SHP77 treated with DMSO at 0.1 percent for 48 hours (cell line): ENCODE measurements around the gene ATP6V0E1.
"Not testable (repeated sequence)": the region's sequence is repeated elsewhere in the genome, so short reads cannot be mapped to it uniquely, and the experiment has no call there.

ENCODE experiments used
- DNase-seq: peaks from one replicate; lab custom pipeline; 2025; lab: John Stamatoyannopoulos, UW

ATP6V0E1 gene

DNA sequence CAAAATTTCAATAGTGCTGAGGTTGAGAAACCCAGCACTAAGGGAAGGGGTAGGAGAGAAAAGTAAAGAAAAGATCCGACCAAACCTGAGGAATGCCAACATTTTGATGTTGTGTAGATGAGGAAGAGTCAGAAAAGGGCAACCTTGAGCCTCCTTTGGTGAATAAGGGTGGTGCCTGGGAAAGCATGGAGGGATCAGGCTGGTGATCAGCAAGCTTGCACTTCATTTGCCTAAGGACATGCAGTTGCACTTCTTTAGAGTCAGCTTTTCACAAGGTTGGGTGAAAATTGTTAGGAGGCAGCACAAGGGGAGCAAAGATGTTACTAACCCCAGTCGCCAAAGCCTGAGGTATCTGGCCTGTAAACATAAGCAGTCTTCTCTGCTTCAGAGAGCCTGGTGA is 20.4 kb downstream of the ATP6V0E1 start:
- no peak for DNase-seq

- DNase-seq = no peak
Measured at GRCh38 chr5:173004447-173004846, 20.9 kb downstream of the ATP6V0E1 start.

DNA sequence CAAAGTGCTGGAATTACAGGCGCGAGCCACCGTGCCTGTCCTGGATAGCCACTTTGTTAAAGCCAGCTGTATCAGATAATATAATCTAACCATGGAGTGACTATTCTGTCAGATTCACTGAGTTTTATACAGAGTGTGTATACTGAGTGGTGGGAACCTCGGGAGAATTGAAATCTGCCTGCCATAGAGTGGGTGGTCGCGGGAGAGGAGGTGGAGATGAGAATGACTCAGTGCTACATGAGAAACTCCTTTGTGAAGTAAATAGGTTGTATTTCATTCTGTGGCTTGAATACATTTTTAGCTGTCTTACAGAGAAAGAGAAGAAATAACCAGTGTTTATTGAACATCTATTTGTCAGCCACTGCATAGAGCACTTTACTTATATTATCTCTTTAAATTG is 26.4 kb downstream of the ATP6V0E1 start:
- no peak for DNase-seq

- DNase-seq = no peak
Measured at GRCh38 chr5:173010547-173011464, 27.2 kb downstream of the ATP6V0E1 start.

GRCh38 chr5:173011566-173011965 is 28.0 kb downstream of the ATP6V0E1 start:
- no peak for DNase-seq

DNA sequence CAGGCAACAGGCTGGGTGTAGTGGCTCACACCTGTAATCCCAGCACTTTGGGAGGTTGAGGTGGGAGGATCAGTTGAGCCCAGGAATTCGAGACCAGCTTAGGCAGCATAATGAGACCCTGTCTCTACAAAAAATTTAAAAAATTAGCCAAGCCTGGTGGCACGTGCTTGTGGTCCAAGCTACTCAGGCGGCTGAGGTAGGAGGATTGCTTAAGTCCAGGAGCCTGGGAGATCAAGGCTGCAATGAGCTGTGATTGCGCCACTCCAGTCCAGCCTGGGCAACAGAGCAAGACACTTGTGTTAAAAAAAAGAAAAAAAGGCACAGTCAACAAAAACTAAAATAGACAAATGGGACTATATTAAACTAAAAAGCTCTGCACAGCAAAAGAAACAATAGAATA is 29.3 kb downstream of the ATP6V0E1 start:
- no peak for DNase-seq

GRCh38 chr5:173014671-173015070 is 31.1 kb downstream of the ATP6V0E1 start:
- no peak for DNase-seq

GRCh38 chr5:173015192-173015591 is 31.6 kb downstream of the ATP6V0E1 start:
- no peak for DNase-seq

- DNase-seq = no peak
Measured at GRCh38 chr5:173015598-173016455, 32.3 kb downstream of the ATP6V0E1 start.

DNA sequence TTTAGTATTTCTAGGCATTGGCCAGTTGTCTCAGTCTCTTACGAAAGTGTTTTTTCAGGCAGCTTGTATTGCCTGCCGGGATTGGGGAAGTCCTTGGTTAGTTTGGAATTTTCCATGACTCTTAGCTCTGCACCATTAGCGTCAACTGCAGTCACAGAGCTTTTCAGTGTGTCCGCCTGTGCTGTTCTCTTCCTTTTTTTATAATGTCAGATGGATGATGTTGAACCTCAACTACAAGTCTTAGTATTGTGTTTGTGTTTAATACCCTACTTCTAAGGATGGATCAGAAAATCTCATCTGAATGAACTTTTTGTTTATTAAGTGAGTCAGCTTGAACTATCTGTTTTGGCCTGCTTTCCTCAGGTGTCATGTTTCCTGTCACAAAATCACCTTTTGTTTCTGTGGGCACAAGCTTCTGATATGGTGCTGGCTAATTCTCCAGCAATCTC is 33.1 kb downstream of the ATP6V0E1 start:
- DNase-seq = no peak

- not testable (repeated sequence) for DNase-seq
Measured at GRCh38 chr5:173017087-173017486, 33.5 kb downstream of the ATP6V0E1 start.

- no peak for DNase-seq
Measured at GRCh38 chr5:173018358-173018757, 34.8 kb downstream of the ATP6V0E1 start.

DNA sequence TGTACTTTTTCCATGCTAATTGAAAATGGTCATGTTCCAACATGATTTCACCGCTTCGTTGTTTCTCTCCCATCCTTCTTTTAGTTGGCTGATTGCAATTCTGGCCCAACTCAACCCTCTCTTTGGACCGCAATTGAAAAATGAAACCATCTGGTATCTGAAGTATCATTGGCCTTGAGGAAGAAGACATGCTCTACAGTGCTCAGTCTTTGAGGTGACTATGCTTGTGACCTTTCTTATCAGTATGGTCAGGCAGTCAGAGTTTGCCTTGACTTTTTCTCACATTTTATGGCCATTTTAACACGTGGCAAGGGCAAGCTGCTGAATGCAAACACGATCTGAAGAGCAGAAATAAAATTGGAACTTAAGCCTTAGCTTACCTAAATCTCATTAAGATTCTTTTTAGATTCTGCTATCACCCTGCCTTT is 36.6 kb downstream of the ATP6V0E1 start:
- DNase-seq = no peak

GRCh38 chr5:173020643-173021042 is 37.1 kb downstream of the ATP6V0E1 start:
- no peak for DNase-seq

GRCh38 chr5:173025651-173026050 is 42.1 kb downstream of the ATP6V0E1 start:
- DNase-seq = no peak

DNA sequence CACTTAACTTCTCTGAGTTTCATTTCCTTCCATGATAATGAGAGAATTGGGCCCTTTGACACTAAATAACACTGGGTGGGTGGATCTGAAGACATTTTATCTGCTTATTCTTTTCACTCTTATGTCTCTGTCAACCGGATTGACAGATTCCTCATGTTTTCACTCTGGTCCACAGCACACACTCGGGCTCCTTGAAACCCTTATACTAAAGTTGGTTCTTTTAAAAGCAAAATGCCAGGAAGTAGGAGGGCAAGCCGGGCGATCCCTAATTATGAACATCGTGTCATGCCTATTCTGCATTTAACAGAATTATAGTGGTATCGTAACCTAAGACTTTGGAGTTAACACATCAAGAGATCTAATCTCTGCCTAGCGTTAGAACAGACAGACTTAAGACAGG is 44.3 kb downstream of the ATP6V0E1 start:
- no peak for DNase-seq

GRCh38 chr5:173028811-173029327 is 45.3 kb downstream of the ATP6V0E1 start:
- DNase-seq = no peak

DNA sequence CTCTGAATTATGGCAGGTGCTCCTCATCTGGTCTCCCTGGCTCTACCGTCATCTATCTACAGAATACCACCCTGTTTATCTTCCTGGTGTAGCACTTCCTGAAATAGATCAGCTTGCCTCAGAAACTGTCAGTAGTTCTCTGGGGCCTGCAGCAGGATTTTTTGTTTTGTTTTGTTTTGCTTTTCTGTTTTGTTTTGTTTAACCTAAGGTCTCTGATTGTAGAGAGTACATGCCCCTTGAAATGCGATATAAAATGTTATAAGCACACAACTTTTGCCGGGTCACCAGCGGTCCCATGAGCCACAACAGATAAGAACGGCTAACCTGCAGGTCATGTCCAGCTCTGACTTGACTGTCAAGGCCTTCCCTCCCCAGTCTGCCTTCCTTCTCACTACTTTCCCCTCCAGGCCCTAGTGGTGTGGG is 45.9 kb downstream of the ATP6V0E1 start:
- DNase-seq = no peak

GRCh38 chr5:173032096-173032495 is 48.5 kb downstream of the ATP6V0E1 start:
- DNase-seq = not testable (repeated sequence)

- DNase-seq = no peak
Measured at GRCh38 chr5:173032730-173033129, 49.2 kb downstream of the ATP6V0E1 start.

DNA sequence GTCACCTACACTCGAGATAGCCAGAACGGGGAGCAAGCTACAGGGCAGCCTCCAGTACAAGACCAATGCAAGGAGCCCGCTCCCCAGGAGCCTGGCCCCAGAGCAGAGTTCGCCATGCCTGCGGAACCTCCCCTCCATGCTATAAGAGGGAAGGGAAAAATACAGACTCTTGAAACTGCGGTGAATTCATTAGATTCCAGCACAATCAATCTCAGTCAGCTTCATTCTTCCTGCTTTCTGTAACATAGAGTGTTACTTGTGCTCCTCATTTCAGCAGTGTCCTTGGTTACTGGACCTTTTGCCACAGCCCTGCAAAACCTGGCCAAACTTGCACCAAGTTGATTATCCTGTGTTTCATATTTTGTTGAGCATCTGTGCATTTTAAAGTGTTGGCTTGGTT is 50.4 kb downstream of the ATP6V0E1 start:
- no peak for DNase-seq

DNA sequence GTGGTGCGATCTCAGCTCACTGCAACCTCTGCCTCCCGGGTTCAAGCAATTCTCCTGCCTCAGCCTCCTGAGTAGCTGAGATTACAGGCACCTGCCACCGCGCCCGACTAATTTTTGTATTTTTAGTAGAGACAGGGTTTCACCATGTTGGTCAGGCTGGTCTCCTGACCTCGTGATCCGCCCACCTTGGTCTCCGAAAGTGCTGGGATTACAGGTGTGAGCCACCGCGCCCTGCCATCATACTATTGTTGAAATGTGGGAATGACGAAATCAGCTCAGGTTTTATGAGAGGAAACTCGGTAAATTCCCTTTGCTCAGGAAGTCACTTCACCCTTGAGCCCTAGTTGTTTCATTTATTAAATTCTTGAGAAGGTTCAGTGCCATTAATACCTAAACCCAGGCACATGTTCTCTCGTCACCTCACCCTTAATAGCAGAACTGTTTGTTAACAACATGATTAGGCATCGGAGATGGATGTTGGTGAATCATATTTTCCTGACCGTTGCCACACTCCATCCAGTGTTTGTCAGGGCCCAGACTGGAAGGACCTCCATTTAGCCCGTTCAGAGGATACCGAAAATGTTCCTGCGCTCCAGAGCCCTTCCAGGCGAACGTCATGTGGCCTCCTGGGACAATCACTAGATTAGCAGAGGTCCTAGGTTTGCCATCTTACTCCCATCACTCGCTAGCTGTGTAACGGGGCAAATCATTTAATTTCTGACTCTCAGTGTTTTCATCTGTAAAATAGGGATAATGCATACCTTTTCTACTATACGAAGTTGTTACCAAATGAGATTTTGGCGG is 52.5 kb downstream of the ATP6V0E1 start:
- DNase-seq = no peak
